ENCODE data around the gene CLK1. TPM values are rescaled to one million over a fixed set of nuclear protein-coding genes. Genes with fewer than 3 reads are reported as not detected.

Gene CLK1
- total and polyA plus RNA-seq, 2 of the 13 experiments (the other 11 are each of a cell fraction or from before 2014, with no cell fraction given) = 66.6 to 101 TPM

DNA sequence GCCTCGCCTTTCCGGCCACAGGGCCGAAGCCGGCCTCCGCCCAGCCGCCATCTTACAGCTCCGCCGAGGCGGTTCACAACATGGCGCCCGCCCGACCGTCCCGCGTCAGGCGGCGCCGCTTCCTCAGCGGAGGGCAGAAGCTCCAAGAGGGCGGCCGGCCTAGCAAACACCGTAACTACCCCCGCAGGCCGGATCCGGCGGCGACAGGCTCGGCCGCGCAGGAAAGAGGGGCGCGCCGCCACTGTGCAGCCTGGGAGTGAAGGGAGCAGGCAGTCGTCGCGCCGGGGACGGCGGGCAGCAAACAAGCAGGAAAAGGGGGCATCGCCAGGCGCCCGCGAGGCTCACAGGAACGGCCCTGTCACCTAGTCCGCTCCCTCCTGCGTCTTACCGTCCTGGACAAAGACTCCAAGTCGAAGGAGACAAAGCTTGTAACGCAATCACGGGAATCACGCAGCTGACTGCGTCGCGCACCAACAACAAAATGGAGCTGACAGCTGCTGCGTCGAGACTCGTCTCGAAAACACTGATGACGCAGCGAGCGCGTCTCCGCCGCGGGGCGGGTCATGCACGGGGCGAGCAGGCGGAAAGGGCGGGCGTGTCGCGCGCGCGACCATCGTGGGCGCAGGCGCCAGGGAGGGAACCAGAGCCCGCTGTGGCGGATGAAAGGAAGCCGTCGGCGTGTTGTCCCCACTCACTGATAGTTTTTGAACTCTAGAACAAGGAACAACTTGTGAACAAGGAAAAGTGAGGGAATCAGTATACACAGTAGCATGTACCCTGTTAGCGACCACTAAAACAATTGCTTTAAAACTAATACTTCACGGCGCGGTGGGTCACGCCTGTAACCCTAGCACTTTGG lies at the start of gene CLK1 (continued):
- TF ChIP-seq ZNF468 (CRISPR knock-in tag; IDR thresholded peaks at IDR 0.05) (no peak), ZNF251 (CRISPR knock-in tag; IDR thresholded peaks at IDR 0.05) (peak; percentile 86), THYN1 (CRISPR knock-in tag; IDR thresholded peaks at IDR 0.05; ENCODE audit: borderline replicate concordance, low read depth) (no peak), AHR (CRISPR knock-in tag; IDR thresholded peaks at IDR 0.05) (peak; percentile 80; the same call in 1 of the 2 replicates), EED (CRISPR knock-in tag; IDR thresholded peaks at IDR 0.05) (peak; percentile 84), TSC22D2 (CRISPR knock-in tag; IDR thresholded peaks at IDR 0.05; ENCODE audit: borderline replicate concordance) (peak; percentile 97), CCDC6 (CRISPR knock-in tag; IDR thresholded peaks at IDR 0.05) (peak; percentile 90; the same call in 1 of the 2 replicates), GZF1 (CRISPR knock-in tag; IDR thresholded peaks at IDR 0.05) (peak; percentile 69), ZSCAN21 (CRISPR knock-in tag; IDR thresholded peaks at IDR 0.05; ENCODE audit: borderline replicate concordance) (peak; percentile 87), ZNF317 (CRISPR knock-in tag; IDR thresholded peaks at IDR 0.05) (peak; percentile 91), ZNF550 (CRISPR knock-in tag; IDR thresholded peaks at IDR 0.05; ENCODE audit: borderline replicate concordance) (peak; percentile 97), ZNF431 (CRISPR knock-in tag; IDR thresholded peaks at IDR 0.05; ENCODE audit: borderline replicate concordance, low read depth) (peak; percentile 99), NR2F6 (IDR thresholded peaks at IDR 0.05) (no peak; the same call in 1 of the 2 replicates), NR2F6 (CRISPR knock-in tag; IDR thresholded peaks at IDR 0.05) (peak; percentile 83), PRMT3 (CRISPR knock-in tag; IDR thresholded peaks at IDR 0.05; ENCODE audit: borderline replicate concordance, low read depth) (peak; percentile 94; the same call in 1 of the 2 replicates), SRSF4 (IDR thresholded peaks at IDR 0.05; ENCODE audit: low read depth, low read length, poor library complexity, severe bottlenecking) (peak; percentile 34)
- TF ChIP-seq, protein P1, sequence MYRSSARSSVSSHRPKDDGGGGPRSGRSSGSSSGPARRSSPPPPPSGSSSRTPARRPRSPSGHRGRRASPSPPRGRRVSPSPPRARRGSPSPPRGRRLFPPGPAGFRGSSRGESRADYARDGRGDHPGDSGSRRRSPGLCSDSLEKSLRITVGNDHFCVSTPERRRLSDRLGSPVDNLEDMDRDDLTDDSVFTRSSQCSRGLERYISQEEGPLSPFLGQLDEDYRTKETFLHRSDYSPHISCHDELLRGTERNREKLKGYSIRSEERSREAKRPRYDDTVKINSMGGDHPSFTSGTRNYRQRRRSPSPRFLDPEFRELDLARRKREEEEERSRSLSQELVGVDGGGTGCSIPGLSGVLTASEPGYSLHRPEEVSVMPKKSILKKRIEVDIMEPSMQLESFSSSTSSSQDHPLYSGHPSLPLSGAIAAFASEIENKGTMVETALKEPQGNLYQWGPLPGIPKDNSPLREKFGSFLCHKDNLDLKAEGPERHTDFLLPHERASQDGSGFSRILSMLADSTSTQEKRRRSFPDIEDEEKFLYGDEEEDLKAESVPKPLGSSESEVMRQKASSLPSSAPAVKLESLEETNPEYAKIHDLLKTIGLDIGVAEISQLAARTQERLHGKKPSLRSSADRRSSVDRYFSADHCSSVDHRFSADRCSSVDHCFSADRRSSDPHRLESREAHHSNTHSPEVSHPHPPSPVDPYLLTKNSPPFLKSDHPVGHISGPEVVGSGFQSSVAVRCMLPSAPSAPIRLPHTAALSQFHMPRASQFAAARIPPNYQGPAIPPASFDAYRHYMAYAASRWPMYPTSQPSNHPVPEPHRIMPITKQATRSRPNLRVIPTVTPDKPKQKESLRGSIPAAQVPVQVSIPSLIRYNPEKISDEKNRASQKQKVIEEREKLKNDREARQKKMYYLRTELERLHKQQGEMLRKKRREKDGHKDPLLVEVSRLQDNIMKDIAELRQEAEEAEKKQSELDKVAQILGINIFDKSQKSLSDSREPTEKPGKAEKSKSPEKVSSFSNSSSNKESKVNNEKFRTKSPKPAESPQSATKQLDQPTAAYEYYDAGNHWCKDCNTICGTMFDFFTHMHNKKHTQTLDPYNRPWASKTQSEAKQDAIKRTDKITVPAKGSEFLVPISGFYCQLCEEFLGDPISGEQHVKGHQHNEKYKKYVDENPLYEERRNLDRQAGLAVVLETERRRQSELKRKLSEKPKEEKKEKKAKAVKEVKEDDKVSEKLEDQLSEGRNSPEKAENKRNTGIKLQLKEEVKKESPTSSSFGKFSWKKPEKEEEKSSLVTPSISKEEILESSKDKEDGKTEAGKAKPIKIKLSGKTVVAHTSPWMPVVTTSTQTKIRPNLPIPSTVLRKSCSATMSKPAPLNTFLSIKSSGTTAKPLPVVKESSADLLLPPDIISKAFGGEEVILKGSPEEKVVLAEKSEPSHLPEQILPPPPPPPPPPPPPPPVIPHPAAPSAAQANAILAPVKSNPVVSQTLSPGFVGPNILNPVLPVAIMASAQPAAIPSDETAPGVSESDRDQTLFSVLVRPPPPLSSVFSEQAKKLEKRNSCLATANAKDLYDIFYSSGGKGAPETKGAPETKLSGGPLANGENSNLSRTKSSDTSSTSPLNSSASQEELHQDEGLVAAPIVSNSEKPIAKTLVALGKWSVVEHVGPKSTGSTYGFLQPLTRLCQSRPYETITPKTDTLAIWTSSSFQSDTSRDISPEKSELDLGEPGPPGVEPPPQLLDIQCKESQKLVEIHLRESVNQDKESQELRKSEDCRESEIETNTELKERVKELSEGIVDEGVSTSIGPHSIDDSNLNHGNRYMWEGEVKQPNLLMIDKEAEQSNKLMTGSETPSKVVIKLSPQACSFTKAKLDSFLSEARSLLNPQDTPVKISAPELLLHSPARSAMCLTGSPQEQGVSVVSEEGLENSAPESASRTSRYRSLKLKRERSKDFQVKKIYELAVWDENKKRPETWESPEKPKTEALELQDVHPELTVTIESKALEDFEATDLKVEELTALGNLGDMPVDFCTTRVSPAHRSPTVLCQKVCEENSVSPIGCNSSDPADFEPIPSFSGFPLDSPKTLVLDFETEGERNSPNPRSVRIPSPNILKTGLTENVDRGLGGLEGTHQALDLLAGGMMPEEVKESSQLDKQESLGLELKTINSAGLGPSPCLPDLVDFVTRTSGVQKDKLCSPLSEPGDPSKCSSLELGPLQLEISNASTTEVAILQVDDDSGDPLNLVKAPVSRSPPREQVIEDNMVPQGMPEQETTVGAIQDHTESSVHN (CRISPR knock-in tag; IDR thresholded peaks at IDR 0.05) = peak; percentile 91; the same call in 1 of the 2 replicates
- TF ChIP-seq, protein P2, sequence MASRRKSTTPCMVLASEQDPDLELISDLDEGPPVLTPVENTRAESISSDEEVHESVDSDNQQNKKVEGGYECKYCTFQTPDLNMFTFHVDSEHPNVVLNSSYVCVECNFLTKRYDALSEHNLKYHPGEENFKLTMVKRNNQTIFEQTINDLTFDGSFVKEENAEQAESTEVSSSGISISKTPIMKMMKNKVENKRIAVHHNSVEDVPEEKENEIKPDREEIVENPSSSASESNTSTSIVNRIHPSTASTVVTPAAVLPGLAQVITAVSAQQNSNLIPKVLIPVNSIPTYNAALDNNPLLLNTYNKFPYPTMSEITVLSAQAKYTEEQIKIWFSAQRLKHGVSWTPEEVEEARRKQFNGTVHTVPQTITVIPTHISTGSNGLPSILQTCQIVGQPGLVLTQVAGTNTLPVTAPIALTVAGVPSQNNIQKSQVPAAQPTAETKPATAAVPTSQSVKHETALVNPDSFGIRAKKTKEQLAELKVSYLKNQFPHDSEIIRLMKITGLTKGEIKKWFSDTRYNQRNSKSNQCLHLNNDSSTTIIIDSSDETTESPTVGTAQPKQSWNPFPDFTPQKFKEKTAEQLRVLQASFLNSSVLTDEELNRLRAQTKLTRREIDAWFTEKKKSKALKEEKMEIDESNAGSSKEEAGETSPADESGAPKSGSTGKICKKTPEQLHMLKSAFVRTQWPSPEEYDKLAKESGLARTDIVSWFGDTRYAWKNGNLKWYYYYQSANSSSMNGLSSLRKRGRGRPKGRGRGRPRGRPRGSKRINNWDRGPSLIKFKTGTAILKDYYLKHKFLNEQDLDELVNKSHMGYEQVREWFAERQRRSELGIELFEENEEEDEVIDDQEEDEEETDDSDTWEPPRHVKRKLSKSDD (CRISPR knock-in tag; IDR thresholded peaks at IDR 0.05; ENCODE audit: low read depth) = peak; percentile 99
